Prostate gland (tissue), 2 donors: ENCODE measurements around the gene EIF4G1. TPM values are rescaled to one million over a fixed set of nuclear protein-coding genes. Genes with fewer than 3 reads are reported as not detected.

ENCODE experiments used
- DNase-seq: peaks from one replicate; pipeline ENCODE4 v3.0.0-alpha.2; 2019; ENCODE audit warnings: low spot score
- H3K27ac ChIP-seq, 2 donors: fragments of 200-600 bp; sonication (generic); 2 replicates each; pipeline ENCODE4 v1.5.1; 2017 to 2019
- H3K27me3 ChIP-seq: fragments of 200-600 bp; sonication (generic); replicated peaks from 2 replicates; pipeline ENCODE4 v1.5.1; 2019; ENCODE audit not compliant: insufficient read depth
- H3K36me3 ChIP-seq, 2 donors: fragments of 200-600 bp; sonication (generic); 1 replicate in 1 of 2; 2 replicates in 1 of 2; pipeline versions ENCODE4 v1.5.1 to v1.8.1; 2017 to 2019
- H3K4me1 ChIP-seq: fragments of 200-600 bp; sonication (generic); replicated peaks from 2 replicates; pipeline ENCODE4 v1.5.1; 2019
- H3K4me3 ChIP-seq, 2 donors: fragments of 200-600 bp; sonication (generic); 2 replicates each; pipeline ENCODE4 v1.5.1; 2017 to 2019
- H3K9me3 ChIP-seq: fragments of 200-600 bp; sonication (generic); 2 replicates; pipeline ENCODE4 v1.5.1; 2017
- POLR2A ChIP-seq: fragments of 450-650 bp; IDR thresholded peaks from one replicate; pipeline ENCODE4 v1.6.1; 2016; ENCODE audit warnings: antibody characterized with exemption, mild to moderate bottlenecking
- POLR2AphosphoS5 ChIP-seq: sonication (generic); formaldehyde crosslinking; IDR thresholded peaks from one replicate; pipeline ENCODE4 v1.6.1; 2017; ENCODE audit warnings: antibody characterized with exemption
- WGBS: methylation state at CpG from one replicate; pipeline ENCODE4 v1.1.5; 2018; 5-methylcytosine and 5-hydroxymethylcytosine counted together
- intact Hi-C: fragments of 100-400 bp; cut with DNase I; formaldehyde crosslinking; loops from one replicate; pipeline ENCODE4 v1.14.2; 2022
- total RNA-seq, 2 donors: library from RNA; depleted of rRNA; stranded (reverse); fragments of >200 nt; gene quantifications; one replicate each; pipeline ENCODE4 v1.1.0, GENCODE V29; 2016
- TF ChIP-seq, protein P1 (sequence below), 4 experiments: fragments of 200-600 bp in 2 of 4; fragments of 450-650 bp in 2 of 4; sonication (generic) in 2 of 4; IDR thresholded peaks; 1 replicate in 3 of 4; 2 replicates in 1 of 4; pipeline ENCODE4 v1.5.1; 2016 to 2019; ENCODE audit warnings: antibody characterized with exemption in 4 of 4, mild to moderate bottlenecking in 2 of 4, moderate library complexity in 2 of 4

Gene EIF4G1
- total RNA-seq, 2 donors from 2014 or later = 331 to 370 TPM

DNA sequence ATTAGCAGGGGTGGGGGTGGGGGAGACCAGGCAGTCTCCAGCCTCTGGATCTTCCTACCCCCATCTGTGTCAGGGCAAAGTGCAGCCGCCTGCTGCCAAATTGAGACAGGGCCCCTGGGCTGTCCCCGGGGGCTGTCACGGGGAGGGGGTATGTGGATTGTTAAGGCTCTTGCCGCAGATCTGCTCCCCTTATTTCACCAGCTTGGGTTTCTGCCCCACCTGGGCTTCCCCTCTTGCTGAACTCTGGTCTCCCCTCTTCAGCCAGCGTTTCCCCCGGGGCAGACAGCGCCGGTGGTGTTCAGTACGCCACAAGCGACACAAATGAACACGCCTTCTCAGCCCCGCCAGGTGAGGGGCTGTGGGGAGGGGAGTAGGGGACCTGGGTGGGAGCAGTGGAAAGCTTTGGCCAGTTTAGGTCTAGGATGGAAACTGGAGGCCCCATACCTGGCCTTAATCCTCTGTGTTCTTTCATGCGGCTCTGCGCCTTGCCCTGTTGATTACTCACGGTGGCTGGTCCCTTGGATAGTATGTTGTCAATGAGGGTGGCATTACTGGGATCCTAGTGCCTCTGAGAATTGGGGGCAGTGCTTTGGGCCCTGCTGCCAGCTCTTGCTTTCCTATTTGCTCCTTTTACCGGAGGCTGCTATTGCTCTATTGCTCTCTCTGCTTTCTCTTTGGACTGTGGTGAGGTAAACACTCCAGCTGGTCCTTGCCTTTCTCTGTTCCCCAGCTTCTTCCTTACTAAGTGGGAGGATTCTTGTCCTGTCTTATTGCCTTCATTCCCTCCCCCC lies 1.7 kb downstream of the EIF4G1 start:
- H3K4me1 ChIP-seq = peaks cover 25% of the 10 kb centered on the region
- H3K27ac ChIP-seq = peak overlapping the region; percentile 93 to 96
- intact Hi-C loops = loop anchor here (2.0 to 5.0 kb wide), 2 partner anchors 17 to 46 kb away; partner anchors contain the start of genes CLCN2, POLR2H and PSMD2
- WGBS = 17% methylated on average over 15 of the region's 16 CpGs
- H3K27me3 ChIP-seq = no peaks in the 10 kb centered on the region
- peak overlapping the region; percentile 59 to 67 for H3K4me3 ChIP-seq
- TF ChIP-seq, protein P1, sequence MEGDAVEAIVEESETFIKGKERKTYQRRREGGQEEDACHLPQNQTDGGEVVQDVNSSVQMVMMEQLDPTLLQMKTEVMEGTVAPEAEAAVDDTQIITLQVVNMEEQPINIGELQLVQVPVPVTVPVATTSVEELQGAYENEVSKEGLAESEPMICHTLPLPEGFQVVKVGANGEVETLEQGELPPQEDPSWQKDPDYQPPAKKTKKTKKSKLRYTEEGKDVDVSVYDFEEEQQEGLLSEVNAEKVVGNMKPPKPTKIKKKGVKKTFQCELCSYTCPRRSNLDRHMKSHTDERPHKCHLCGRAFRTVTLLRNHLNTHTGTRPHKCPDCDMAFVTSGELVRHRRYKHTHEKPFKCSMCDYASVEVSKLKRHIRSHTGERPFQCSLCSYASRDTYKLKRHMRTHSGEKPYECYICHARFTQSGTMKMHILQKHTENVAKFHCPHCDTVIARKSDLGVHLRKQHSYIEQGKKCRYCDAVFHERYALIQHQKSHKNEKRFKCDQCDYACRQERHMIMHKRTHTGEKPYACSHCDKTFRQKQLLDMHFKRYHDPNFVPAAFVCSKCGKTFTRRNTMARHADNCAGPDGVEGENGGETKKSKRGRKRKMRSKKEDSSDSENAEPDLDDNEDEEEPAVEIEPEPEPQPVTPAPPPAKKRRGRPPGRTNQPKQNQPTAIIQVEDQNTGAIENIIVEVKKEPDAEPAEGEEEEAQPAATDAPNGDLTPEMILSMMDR (IDR thresholded peaks at IDR 0.05) = no peak
- TF ChIP-seq POLR2A (no peak), POLR2AphosphoS5 (no peak)
- peaks cover under 1 to 4% of the 10 kb centered on the region in 2 donors for H3K36me3 ChIP-seq
- no peak for DNase-seq
- no peaks in the 10 kb centered on the region for H3K9me3 ChIP-seq

DNA sequence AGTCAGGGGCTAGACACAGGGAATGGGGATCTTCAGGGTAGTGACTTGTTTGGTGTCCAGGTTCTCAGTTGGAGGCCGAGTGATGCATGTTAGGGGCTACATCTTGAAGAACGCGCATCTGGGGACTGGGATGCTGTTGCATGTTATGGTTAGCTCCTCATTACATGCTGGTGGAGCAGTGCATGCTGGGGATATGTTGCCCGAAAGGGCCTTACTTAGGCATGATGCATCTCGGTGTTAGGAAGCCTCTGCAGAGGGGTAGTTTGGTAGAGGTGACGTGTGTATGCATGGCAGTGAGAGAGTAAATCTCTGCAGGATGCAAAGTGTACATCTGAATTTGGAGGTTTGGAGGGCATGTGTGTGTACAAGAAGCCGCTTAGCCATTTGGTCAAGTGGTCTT lies 2.4 kb downstream of the EIF4G1 start:
- WGBS = 72% methylated on average over 7 of the region's 7 CpGs
- H3K9me3 ChIP-seq = no peaks in the 10 kb centered on the region
- peak overlapping the region; percentile 93 to 96 for H3K27ac ChIP-seq
- intact Hi-C loops = loop anchor here (5.0 kb wide), 1 partner anchor 46 kb away; the partner anchor contains the start of genes CLCN2 and POLR2H
- peaks cover 8 to 12% of the 10 kb centered on the region in 2 donors for H3K36me3 ChIP-seq
- no peak for DNase-seq
- peaks cover 25% of the 10 kb centered on the region for H3K4me1 ChIP-seq
- no peaks in the 10 kb centered on the region for H3K27me3 ChIP-seq
- peak overlapping the region; percentile 59 to 67 for H3K4me3 ChIP-seq
- TF ChIP-seq POLR2A = no peak
- TF ChIP-seq, protein P1 (IDR thresholded peaks at IDR 0.05) = no peak
- no peak for TF ChIP-seq POLR2AphosphoS5

DNA sequence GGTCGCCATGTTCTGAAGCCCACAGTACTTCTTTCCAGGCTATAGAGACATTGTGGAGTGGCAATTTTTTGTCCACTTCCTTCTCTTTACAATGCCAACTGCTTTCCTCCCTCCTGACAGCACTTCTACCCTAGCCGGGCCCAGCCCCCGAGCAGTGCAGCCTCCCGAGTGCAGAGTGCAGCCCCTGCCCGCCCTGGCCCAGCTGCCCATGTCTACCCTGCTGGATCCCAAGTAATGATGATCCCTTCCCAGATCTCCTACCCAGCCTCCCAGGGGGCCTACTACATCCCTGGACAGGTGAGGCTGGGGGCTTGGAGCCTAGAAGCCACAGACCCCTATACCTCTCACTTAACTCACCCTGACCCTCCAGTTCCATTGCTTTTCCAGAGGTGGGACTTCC lies 2.8 kb downstream of the EIF4G1 start:
- peak overlapping the region; percentile 7 to 93 for H3K27ac ChIP-seq

DNA sequence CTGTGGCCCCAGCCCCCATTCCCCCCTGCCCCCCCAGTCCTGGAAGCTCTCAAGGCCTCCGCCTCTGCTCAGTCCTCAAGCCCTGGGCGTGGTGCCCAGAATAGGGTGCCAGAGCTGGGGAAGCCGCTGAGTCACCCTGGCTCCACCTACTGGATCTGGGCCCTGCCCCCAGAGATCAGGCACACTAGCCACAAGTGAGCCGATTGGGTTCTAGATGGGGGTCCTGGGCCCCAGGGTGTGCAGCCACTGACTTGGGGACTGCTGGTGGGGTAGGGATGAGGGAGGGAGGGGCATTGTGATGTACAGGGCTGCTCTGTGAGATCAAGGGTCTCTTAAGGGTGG lies 5.7 kb downstream of the EIF4G1 start:
- Histone ChIP-seq H3K9me3 (no peaks in the 10 kb centered on the region), H3K4me3 (peak overlapping the region in 1 of 2 donors; percentile 31)
- intact Hi-C loops = no loop called here

More for the DNA sequence above, 2.8 kb downstream of the EIF4G1 start:
- Histone ChIP-seq H3K4me1 (peaks cover 25% of the 10 kb centered on the region), H3K36me3 (peaks cover 12 to 16% of the 10 kb centered on the region in 2 donors), H3K4me3 (no peak overlapping the region), H3K9me3 (no peaks in the 10 kb centered on the region), H3K27me3 (no peaks in the 10 kb centered on the region)
- 65% methylated on average over 5 of the region's 5 CpGs for WGBS
- intact Hi-C loops = loop anchor here (5.0 kb wide), 1 partner anchor 45 kb away; the partner anchor contains the start of genes CLCN2 and POLR2H
- TF ChIP-seq POLR2AphosphoS5 = no peak
- no peak for TF ChIP-seq POLR2A
- TF ChIP-seq, protein P1 (IDR thresholded peaks at IDR 0.05) = no peak
- DNase-seq = no peak

More for the DNA sequence above, 5.7 kb downstream of the EIF4G1 start:
- Histone ChIP-seq H3K27ac (peak overlapping the region; percentile 92 to 93), H3K27me3 (no peaks in the 10 kb centered on the region), H3K4me1 (peaks cover 25% of the 10 kb centered on the region), H3K36me3 (peaks cover 38 to 42% of the 10 kb centered on the region in 2 donors)
- DNase-seq = peak; percentile 98
- TF ChIP-seq POLR2A (no peak), POLR2AphosphoS5 (peak; percentile 88)
- TF ChIP-seq, protein P1 (IDR thresholded peaks at IDR 0.05) = peak in 2 of 4 experiments; percentile 17 to 19
- WGBS = 0% methylated on average over 2 of the region's 4 CpGs
